Central memory CD8-positive, alpha-beta T cell (primary cell): ENCODE data around the gene BLOC1S5.
A peak's percentile ranks its signal among the peaks of the same experiment; 100 is the strongest.

Experiments used
- ATAC-seq: fragments of 150-1000 bp; cut with Tn5 transposase; replicated peaks from 2 replicates; pipeline ENCODE4 v1.10.0; 2022; ENCODE audit warnings: mild to moderate bottlenecking, moderate FRiP score, moderate number of reproducible peaks; ENCODE audit not compliant: poor library complexity, severe bottlenecking; ENCODE audit errors: extremely low read depth
- DNase-seq, 2 donors: peaks; one replicate each; pipeline ENCODE4 v3.0.0; 2021; ENCODE audit warnings: low spot score in 2 of 2
- H3K27ac Mint-ChIP-seq: one replicate; pipeline ENCODE4 v1.8.0; 2022; ENCODE audit warnings: low read depth, mild to moderate bottlenecking, moderate library complexity, mixed read lengths
- H3K27me3 Mint-ChIP-seq: one replicate; pipeline ENCODE4 v1.8.0; 2022; ENCODE audit warnings: mixed read lengths
- H3K36me3 Mint-ChIP-seq: one replicate; pipeline ENCODE4 v1.8.0; 2022; ENCODE audit warnings: mild to moderate bottlenecking, moderate library complexity, mixed read lengths; ENCODE audit not compliant: insufficient read depth
- H3K4me1 Mint-ChIP-seq: one replicate; pipeline ENCODE4 v1.8.0; 2022; ENCODE audit warnings: mixed read lengths
- H3K4me3 Mint-ChIP-seq: one replicate; pipeline ENCODE4 v1.8.0; 2022; ENCODE audit warnings: mild to moderate bottlenecking, moderate library complexity, mixed read lengths
- H3K9me3 Mint-ChIP-seq: one replicate; pipeline ENCODE4 v1.8.0; 2022; ENCODE audit warnings: mixed read lengths

Gene BLOC1S5

GRCh38 chr6:8063761-8064637, at the start of gene BLOC1S5:
BLOC1S5 (minus strand) TSS chr6:8064389; CDS start chr6:8064376, 13 bp downstream.
- Mint-ChIP-seq H3K4me3 (peak within 1 kb of the TSS; percentile 94), H3K4me1 (peaks cover 31% of the 10 kb centered on the region), H3K9me3 (no peaks in the 10 kb centered on the region), H3K36me3 (peaks cover 16% of the 10 kb centered on the region), H3K27ac (peak within 1 kb of the TSS; percentile 95), H3K27me3 (no peaks in the 10 kb centered on the region)
- peak; percentile 97 for ATAC-seq
- DNase-seq, result peak; percentile 92 to 94

GRCh38 chr6:8113131-8113654, 49.0 kb upstream of the BLOC1S5 start:
- peaks cover 49% of the 10 kb centered on the region for H3K27me3 Mint-ChIP-seq
- DNase-seq, result no peak
- no peaks in the 10 kb centered on the region for H3K36me3 Mint-ChIP-seq
- H3K4me1 Mint-ChIP-seq, result no peaks in the 10 kb centered on the region
- H3K4me3 Mint-ChIP-seq, result no peak overlapping the region
- ATAC-seq, result no peak
- H3K9me3 Mint-ChIP-seq, result no peaks in the 10 kb centered on the region
- no peak overlapping the region for H3K27ac Mint-ChIP-seq

GRCh38 chr6:8110725-8111124, 46.5 kb upstream of the BLOC1S5 start:
- Mint-ChIP-seq H3K27ac (no peak overlapping the region), H3K4me1 (no peaks in the 10 kb centered on the region), H3K4me3 (no peak overlapping the region), H3K36me3 (peaks cover 2% of the 10 kb centered on the region), H3K27me3 (peaks cover 73% of the 10 kb centered on the region), H3K9me3 (no peaks in the 10 kb centered on the region)
- DNase-seq (no peak), ATAC-seq (no peak)

GRCh38 chr6:8110117-8110721, 46.0 kb upstream of the BLOC1S5 start:
- Mint-ChIP-seq H3K4me1 (no peaks in the 10 kb centered on the region), H3K4me3 (no peak overlapping the region), H3K27ac (no peak overlapping the region), H3K27me3 (peaks cover 73% of the 10 kb centered on the region), H3K9me3 (no peaks in the 10 kb centered on the region), H3K36me3 (peaks cover 2% of the 10 kb centered on the region)
- ATAC-seq (no peak), DNase-seq (no peak)

- peaks cover 69% of the 10 kb centered on the region for H3K27me3 Mint-ChIP-seq
- no peak overlapping the region for H3K4me3 Mint-ChIP-seq
Measured at GRCh38 chr6:8108759-8109539, 44.8 kb upstream of the BLOC1S5 start.

GRCh38 chr6:8108031-8108660, 44.0 kb upstream of the BLOC1S5 start:
- H3K4me3 Mint-ChIP-seq, result no peak overlapping the region
- H3K4me1 Mint-ChIP-seq, result no peaks in the 10 kb centered on the region
- no peaks in the 10 kb centered on the region for H3K9me3 Mint-ChIP-seq
- DNase-seq, result no peak
- peaks cover 3% of the 10 kb centered on the region for H3K36me3 Mint-ChIP-seq
- peaks cover 68% of the 10 kb centered on the region for H3K27me3 Mint-ChIP-seq
- no peak for ATAC-seq
- H3K27ac Mint-ChIP-seq, result no peak overlapping the region

More at GRCh38 chr6:8108759-8109539, 44.8 kb upstream of the BLOC1S5 start:
- peaks cover 3% of the 10 kb centered on the region for H3K36me3 Mint-ChIP-seq
- no peaks in the 10 kb centered on the region for H3K4me1 Mint-ChIP-seq
- H3K27ac Mint-ChIP-seq, result no peak overlapping the region
- ATAC-seq, result no peak
- H3K9me3 Mint-ChIP-seq, result no peaks in the 10 kb centered on the region
- DNase-seq, result no peak

- Mint-ChIP-seq H3K36me3 (peaks cover 15% of the 10 kb centered on the region), H3K9me3 (no peaks in the 10 kb centered on the region), H3K4me3 (no peak overlapping the region), H3K27me3 (peaks cover 59% of the 10 kb centered on the region), H3K27ac (no peak overlapping the region), H3K4me1 (peaks cover 19% of the 10 kb centered on the region)
- DNase-seq (no peak), ATAC-seq (no peak)
Measured at GRCh38 chr6:8105791-8106190, 41.6 kb upstream of the BLOC1S5 start.

GRCh38 chr6:8103726-8104125, 39.5 kb upstream of the BLOC1S5 start:
- ATAC-seq (no peak), DNase-seq (no peak)
- Mint-ChIP-seq H3K4me1 (peaks cover 34% of the 10 kb centered on the region), H3K27me3 (peaks cover 42% of the 10 kb centered on the region), H3K9me3 (no peaks in the 10 kb centered on the region), H3K27ac (no peak overlapping the region), H3K36me3 (peaks cover 17% of the 10 kb centered on the region), H3K4me3 (no peak overlapping the region)

- Mint-ChIP-seq H3K27ac (peak within 1 kb of the TSS; percentile 96), H3K27me3 (peaks cover 28% of the 10 kb centered on the region), H3K36me3 (peaks cover 18% of the 10 kb centered on the region), H3K4me3 (peak within 1 kb of the TSS; percentile 94), H3K9me3 (no peaks in the 10 kb centered on the region), H3K4me1 (peaks cover 34% of the 10 kb centered on the region)
- DNase-seq, result peak; percentile 75 to 87
- peak; percentile 98 for ATAC-seq
Measured at GRCh38 chr6:8102122-8102958, 38.2 kb upstream of the BLOC1S5 start, which contains the start of gene EEF1E1. EEF1E1 (minus strand) TSS chr6:8102548; CDS start chr6:8102521, 27 bp downstream.

- peaks cover 11% of the 10 kb centered on the region for H3K27me3 Mint-ChIP-seq
- H3K4me1 Mint-ChIP-seq, result peaks cover 34% of the 10 kb centered on the region
- H3K27ac Mint-ChIP-seq, result no peak overlapping the region
- ATAC-seq (no peak), DNase-seq (no peak)
- H3K36me3 Mint-ChIP-seq, result peaks cover 27% of the 10 kb centered on the region
- no peak overlapping the region for H3K4me3 Mint-ChIP-seq
- no peaks in the 10 kb centered on the region for H3K9me3 Mint-ChIP-seq
Measured at GRCh38 chr6:8100159-8100854, 36.1 kb upstream of the BLOC1S5 start.

GRCh38 chr6:8090650-8091049, 26.5 kb upstream of the BLOC1S5 start:
- ATAC-seq (no peak), DNase-seq (no peak)
- Mint-ChIP-seq H3K4me1 (peaks cover 9% of the 10 kb centered on the region), H3K36me3 (peaks cover 32% of the 10 kb centered on the region), H3K9me3 (no peaks in the 10 kb centered on the region), H3K4me3 (no peak overlapping the region), H3K27me3 (no peaks in the 10 kb centered on the region), H3K27ac (no peak overlapping the region)
